Astrocyte (in vitro differentiated cells and primary cell): Measurements from ENCODE around the gene THPO.

Experiments
- EZH2 ChIP-seq: IDR thresholded peaks from 2 replicates; pipeline ENCODE4 v1.6.1; 2012; ENCODE audit warnings: mild to moderate bottlenecking, low read length, inconsistent platforms; ENCODE audit not compliant: insufficient read depth
- TF ChIP-seq, protein P1 (sequence below): IDR thresholded peaks from 2 replicates; pipeline ENCODE4 v1.5.1; 2011; ENCODE audit warnings: low read depth, mild to moderate bottlenecking, inconsistent platforms, low read length, moderate library complexity; ENCODE audit not compliant: insufficient read depth

DNA sequence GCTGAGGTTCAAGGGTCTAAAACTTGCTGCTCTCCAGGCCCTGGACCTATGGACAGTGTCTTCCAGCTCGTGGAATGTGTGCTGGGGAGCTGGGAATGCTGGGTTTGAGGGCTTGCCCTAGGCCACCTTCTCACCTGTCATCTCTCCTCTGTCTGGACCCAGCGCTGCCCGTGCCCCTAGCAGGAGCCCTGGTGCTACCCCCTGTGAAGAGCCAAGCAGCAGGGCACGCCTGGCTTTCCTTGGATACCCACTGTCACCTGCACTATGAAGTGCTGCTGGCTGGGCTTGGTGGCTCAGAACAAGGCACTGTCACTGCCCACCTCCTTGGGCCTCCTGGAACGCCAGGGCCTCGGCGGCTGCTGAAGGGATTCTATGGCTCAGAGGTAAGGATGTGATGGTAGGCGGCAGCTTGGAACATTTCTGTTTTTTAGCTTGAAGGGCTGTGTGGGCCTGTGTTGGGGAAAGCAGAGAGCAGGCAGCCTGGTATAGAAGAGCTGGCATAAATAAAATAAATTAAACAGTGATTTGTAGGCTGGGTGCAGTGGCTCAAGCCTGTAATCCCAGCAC is 6.9 kb upstream of the THPO start:
- TF ChIP-seq EZH2, result no peak
- TF ChIP-seq, protein P1, sequence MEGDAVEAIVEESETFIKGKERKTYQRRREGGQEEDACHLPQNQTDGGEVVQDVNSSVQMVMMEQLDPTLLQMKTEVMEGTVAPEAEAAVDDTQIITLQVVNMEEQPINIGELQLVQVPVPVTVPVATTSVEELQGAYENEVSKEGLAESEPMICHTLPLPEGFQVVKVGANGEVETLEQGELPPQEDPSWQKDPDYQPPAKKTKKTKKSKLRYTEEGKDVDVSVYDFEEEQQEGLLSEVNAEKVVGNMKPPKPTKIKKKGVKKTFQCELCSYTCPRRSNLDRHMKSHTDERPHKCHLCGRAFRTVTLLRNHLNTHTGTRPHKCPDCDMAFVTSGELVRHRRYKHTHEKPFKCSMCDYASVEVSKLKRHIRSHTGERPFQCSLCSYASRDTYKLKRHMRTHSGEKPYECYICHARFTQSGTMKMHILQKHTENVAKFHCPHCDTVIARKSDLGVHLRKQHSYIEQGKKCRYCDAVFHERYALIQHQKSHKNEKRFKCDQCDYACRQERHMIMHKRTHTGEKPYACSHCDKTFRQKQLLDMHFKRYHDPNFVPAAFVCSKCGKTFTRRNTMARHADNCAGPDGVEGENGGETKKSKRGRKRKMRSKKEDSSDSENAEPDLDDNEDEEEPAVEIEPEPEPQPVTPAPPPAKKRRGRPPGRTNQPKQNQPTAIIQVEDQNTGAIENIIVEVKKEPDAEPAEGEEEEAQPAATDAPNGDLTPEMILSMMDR, result no peak
